Panc1 (cell line): Measurements from ENCODE around the gene CCHCR1. TPM values are rescaled to one million over a fixed set of nuclear protein-coding genes. Genes with fewer than 3 reads are reported as not detected.

ENCODE experiments used
- ATAC-seq: fragments of 200-7000 bp; cut with Tn5 transposase; 2 replicates; pipeline ENCODE4 v1.9.1; 2020; ENCODE audit warnings: mild to moderate bottlenecking, moderate library complexity
- BruUV-seq: library from RNA; stranded (reverse); fragments of 400-500 nt; replicated peaks from 2 replicates; lab custom pipeline; 2021; lab: Mats Ljungman, UMichigan
- CTCF ChIA-PET: fragments of 300-600 bp; sonication (Branson Sonifier 250); formaldehyde crosslinking; loops from one replicate; lab custom pipeline; 2022; ENCODE audit warnings: antibody characterized with exemption; lab: Charles Lee
- POLR2A ChIA-PET: fragments of 300-600 bp; sonication (Branson Sonifier 250); formaldehyde crosslinking; loops from one replicate; lab custom pipeline; 2022; ENCODE audit warnings: antibody characterized with exemption; lab: Charles Lee
- DNase-seq: peaks from one replicate; pipeline ENCODE4 v3.0.0-alpha.2; 2010; ENCODE audit warnings: low read depth, low spot score
- H3K27ac ChIP-seq: 2 replicates; pipeline ENCODE4 v1.5.1; 2011; ENCODE audit warnings: mild to moderate bottlenecking, low read length, inconsistent platforms
- H3K27me3 ChIP-seq: fragments of 200-500 bp; sonication (Bioruptor generic); 2 replicates; pipeline ENCODE4 v1.6.0; 2014; ENCODE audit warnings: low read length, inconsistent platforms; ENCODE audit not compliant: control insufficient read depth, insufficient read depth
- H3K36me3 ChIP-seq: fragments of 200-500 bp; sonication (Bioruptor generic); 2 replicates; pipeline ENCODE4 v1.5.1; 2014; ENCODE audit warnings: inconsistent platforms, mild to moderate bottlenecking, low read length, moderate library complexity; ENCODE audit not compliant: control insufficient read depth, insufficient read depth
- H3K4me1 ChIP-seq: 2 replicates; pipeline ENCODE4 v1.5.1; 2011; ENCODE audit warnings: inconsistent platforms, mild to moderate bottlenecking, low read length, moderate library complexity; ENCODE audit not compliant: control insufficient read depth, insufficient read depth
- H3K4me3 ChIP-seq, 2 experiments: 2 replicates each; pipeline ENCODE4 v1.5.1; 2011 to 2012; ENCODE audit warnings: low read depth in 2 of 2, low read length in 2 of 2, mild to moderate bottlenecking in 2 of 2, inconsistent platforms in 1 of 2, moderate library complexity in 1 of 2
- H3K9me3 ChIP-seq: fragments of 200-500 bp; sonication (Bioruptor generic); 2 replicates; pipeline ENCODE4 v1.5.1; 2014; ENCODE audit warnings: low read depth, mild to moderate bottlenecking, inconsistent platforms, low read length, moderate library complexity; ENCODE audit not compliant: control insufficient read depth, insufficient read depth
- CTCF ChIP-seq: fragments of 450-650 bp; IDR thresholded peaks from 2 replicates; pipeline ENCODE4 v1.5.1; 2017; ENCODE audit warnings: mild to moderate bottlenecking
- POLR2AphosphoS5 ChIP-seq: IDR thresholded peaks from 2 replicates; pipeline ENCODE4 v1.6.1; 2012; ENCODE audit warnings: mild to moderate bottlenecking, low read depth, low read length, moderate library complexity
- REST ChIP-seq, 2 experiments: IDR thresholded peaks; 2 replicates each; pipeline ENCODE4 v1.6.1; 2011 to 2012; ENCODE audit warnings: low read depth in 2 of 2, control low read depth in 1 of 2, low read length in 1 of 2, mild to moderate bottlenecking in 1 of 2, moderate library complexity in 1 of 2; ENCODE audit not compliant: insufficient read depth in 1 of 2
- SIN3A ChIP-seq: IDR thresholded peaks from 2 replicates; pipeline ENCODE4 v1.6.1; 2012; ENCODE audit warnings: low read depth, mild to moderate bottlenecking, low read length, moderate library complexity, borderline replicate concordance; ENCODE audit not compliant: insufficient read depth
- TCF7L2 ChIP-seq: IDR thresholded peaks from 2 replicates; pipeline ENCODE4 v1.6.1; 2011; ENCODE audit warnings: mild to moderate bottlenecking, low read depth, low read length, inconsistent platforms
- in situ Hi-C: cut with HindIII; loops from 2 replicates; pipeline ENCODE4 v1.10.0; 2016; ENCODE audit warnings: low sequenced_read_pairs, low pct_unique_long_range_greater_than_20kb
- intact Hi-C: fragments of 100-400 bp; cut with micrococcal nuclease; formaldehyde crosslinking; loops from one replicate; pipeline ENCODE4 v1.10.0; 2022; ENCODE audit not compliant: unreplicated experiment
- total RNA-seq: library from RNA; stranded (reverse); gene quantifications from one replicate; pipeline ENCODE4 v1.2.1, GENCODE V29; 2021; ENCODE audit not compliant: unreplicated experiment

Gene CCHCR1
- total RNA-seq, 1 experiment from 2014 or later: 37.1 TPM

- H3K27ac ChIP-seq: no peak overlapping the region
- no peak overlapping the region for H3K4me3 ChIP-seq
- no TSS peak for BruUV-seq
- ChIA-PET POLR2A (no interaction called here), CTCF (no interaction called here)
- DNase-seq: no peak
- H3K9me3 ChIP-seq: no peaks in the 10 kb centered on the region
- no peak for ATAC-seq
- in situ Hi-C loops: no loop called here
- TF ChIP-seq REST (IDR thresholded peaks at IDR 0.05; ENCODE audit: insufficient read depth in 1 of 2, low read depth in 2 of 2, low read length in 1 of 2) (no peak), SIN3A (no peak), CTCF (no peak), POLR2AphosphoS5 (no peak), TCF7L2 (no peak)
- no peaks in the 10 kb centered on the region for H3K36me3 ChIP-seq
- intact Hi-C loops: no loop called here
- no peaks in the 10 kb centered on the region for H3K4me1 ChIP-seq
- no peaks in the 10 kb centered on the region for H3K27me3 ChIP-seq
Observed at GRCh38 chr6:31173406-31173805, 15.8 kb upstream of the CCHCR1 start.

- Histone ChIP-seq H3K4me3 (no peak overlapping the region), H3K27ac (no peak overlapping the region), H3K27me3 (no peaks in the 10 kb centered on the region), H3K4me1 (no peaks in the 10 kb centered on the region), H3K36me3 (no peaks in the 10 kb centered on the region), H3K9me3 (no peaks in the 10 kb centered on the region)
- POLR2A ChIA-PET: no interaction called here
- ATAC-seq (no peak), DNase-seq (no peak)
- intact Hi-C loops (no loop called here), in situ Hi-C loops (no loop called here)
- BruUV-seq: no TSS peak
- TF ChIP-seq REST (IDR thresholded peaks at IDR 0.05; ENCODE audit: insufficient read depth in 1 of 2, low read depth in 2 of 2, low read length in 1 of 2) (no peak), CTCF (no peak), POLR2AphosphoS5 (no peak), SIN3A (no peak), TCF7L2 (no peak)
- CTCF ChIA-PET: no interaction called here
Observed at GRCh38 chr6:31172973-31173384, 15.4 kb upstream of the CCHCR1 start.
